ENCODE results near the gene CPSF4L. TPM values are rescaled to one million over a fixed set of nuclear protein-coding genes. Genes with fewer than 3 reads are reported as not detected.
"Not testable (repeated sequence)": the region's sequence is repeated elsewhere in the genome, so short reads cannot be mapped to it uniquely, and the experiment has no call there.

CPSF4L gene
- not detected in 2 replicates for total RNA-seq (ENCODE audit: low replicate concordance)

GRCh38 chr17:73261617-73261951, at the start of gene CPSF4L:
CPSF4L (minus strand) TSS chr17:73261880; CDS start chr17:73261818, 62 bp downstream.
- H2AFZ ChIP-seq (replicated peaks): no peak within 1 kb of the TSS
- no peaks in the 10 kb centered on the region for H3K9me3 ChIP-seq (ENCODE audit: low read depth)
- no peak for TF ChIP-seq CTCF (IDR thresholded peaks at IDR 0.05)
- Mint-ChIP-seq H3K4me1 (peaks cover 31% of the 10 kb centered on the region), H3K36me3 (no peaks in the 10 kb centered on the region), H3K27me3 (ENCODE audit: insufficient read depth, low read depth) (peaks cover 13% of the 10 kb centered on the region), H3K27ac (peak within 1 kb of the TSS; percentile 96), H3K9me3 (peaks cover 2% of the 10 kb centered on the region), H3K4me3 (peak within 1 kb of the TSS; percentile 43)
- peak within 1 kb of the TSS; percentile 63 for H3K4me2 ChIP-seq
- H3K4me3 ChIP-seq: no peak within 1 kb of the TSS
- no peak within 1 kb of the TSS for H3K27ac ChIP-seq
- no peaks in the 10 kb centered on the region for H3K79me2 ChIP-seq (ENCODE audit: low read depth)
- no peaks in the 10 kb centered on the region for H3K36me3 ChIP-seq
- DNase-seq (ENCODE audit: low spot score): no peak
- peaks cover 4% of the 10 kb centered on the region for H4K20me1 ChIP-seq (ENCODE audit: low read depth)
- H3K4me1 ChIP-seq: peaks cover 19% of the 10 kb centered on the region
- peaks cover 14% of the 10 kb centered on the region for H3F3A ChIP-seq (ENCODE audit: low read depth)
- no peak within 1 kb of the TSS for H3K9ac ChIP-seq
- no peaks in the 10 kb centered on the region for H3K27me3 ChIP-seq

GRCh38 chr17:73311428-73311780, 49.7 kb upstream of the CPSF4L start:
- Histone ChIP-seq H3F3A (ENCODE audit: low read depth) (peaks cover 37% of the 10 kb centered on the region), H3K79me2 (ENCODE audit: low read depth) (peaks cover 35% of the 10 kb centered on the region), H2AFZ (replicated peaks) (no peak overlapping the region), H3K4me1 (peaks cover 27% of the 10 kb centered on the region), H3K9ac (peak overlapping the region; percentile 38), H3K36me3 (no peaks in the 10 kb centered on the region), H4K20me1 (ENCODE audit: low read depth) (peaks cover 30% of the 10 kb centered on the region), H3K4me3 (peak overlapping the region; percentile 77), H3K27ac (no peak overlapping the region), H3K9me3 (ENCODE audit: low read depth) (no peaks in the 10 kb centered on the region), H3K27me3 (peaks cover 14% of the 10 kb centered on the region), H3K4me2 (peak overlapping the region; percentile 100)
- Mint-ChIP-seq H3K27ac (peak overlapping the region; percentile 90), H3K4me3 (peak overlapping the region; percentile 98), H3K36me3 (peaks cover 2% of the 10 kb centered on the region), H3K4me1 (peaks cover 29% of the 10 kb centered on the region), H3K9me3 (no peaks in the 10 kb centered on the region), H3K27me3 (ENCODE audit: insufficient read depth, low read depth) (peaks cover 8% of the 10 kb centered on the region)
- DNase-seq (ENCODE audit: low spot score): no peak
- no peak for TF ChIP-seq EZH2 (IDR thresholded peaks at IDR 0.05)
- no peak for TF ChIP-seq EZH2phosphoT487 (IDR thresholded peaks at IDR 0.05)
- TF ChIP-seq CTCF (IDR thresholded peaks at IDR 0.05): no peak

GRCh38 chr17:73309727-73310596, 48.3 kb upstream of the CPSF4L start:
- no peaks in the 10 kb centered on the region for H3K36me3 ChIP-seq
- Mint-ChIP-seq H3K27ac (peak overlapping the region; percentile 97), H3K9me3 (no peaks in the 10 kb centered on the region), H3K36me3 (peaks cover 2% of the 10 kb centered on the region), H3K27me3 (ENCODE audit: insufficient read depth, low read depth) (peaks cover 5% of the 10 kb centered on the region), H3K4me3 (peak overlapping the region; percentile 98), H3K4me1 (peaks cover 36% of the 10 kb centered on the region)
- TF ChIP-seq EZH2 (IDR thresholded peaks at IDR 0.05): no peak
- no peak for TF ChIP-seq EZH2phosphoT487 (IDR thresholded peaks at IDR 0.05)
- no peak for TF ChIP-seq CTCF (IDR thresholded peaks at IDR 0.05)
- peaks cover 41% of the 10 kb centered on the region for H3K4me1 ChIP-seq
- peak overlapping the region; percentile 68 for H3K9ac ChIP-seq
- H3K4me2 ChIP-seq: peak overlapping the region; percentile 100
- H3K79me2 ChIP-seq (ENCODE audit: low read depth): peaks cover 49% of the 10 kb centered on the region
- H3K27me3 ChIP-seq: peaks cover 14% of the 10 kb centered on the region
- peak; percentile 84 for DNase-seq (ENCODE audit: low spot score)
- no peaks in the 10 kb centered on the region for H3K9me3 ChIP-seq (ENCODE audit: low read depth)
- peaks cover 34% of the 10 kb centered on the region for H3F3A ChIP-seq (ENCODE audit: low read depth)
- peak overlapping the region; percentile 77 for H3K4me3 ChIP-seq
- H3K27ac ChIP-seq: peak overlapping the region; percentile 95
- peaks cover 45% of the 10 kb centered on the region for H4K20me1 ChIP-seq (ENCODE audit: low read depth)
- H2AFZ ChIP-seq (replicated peaks): peak overlapping the region; percentile 4

GRCh38 chr17:73308959-73309358, 47.3 kb upstream of the CPSF4L start:
- H3K9me3 Mint-ChIP-seq; H3K36me3 Mint-ChIP-seq; H3K27ac ChIP-seq; H2AFZ ChIP-seq (replicated peaks); H3K9me3 ChIP-seq (ENCODE audit: low read depth); H3K27me3 Mint-ChIP-seq (ENCODE audit: insufficient read depth, low read depth); H3K4me3 ChIP-seq; H3K27ac Mint-ChIP-seq; DNase-seq (ENCODE audit: low spot score); H3K4me3 Mint-ChIP-seq; H3K9ac ChIP-seq; H3K36me3 ChIP-seq: not testable (repeated sequence)
- Histone ChIP-seq H3K27me3 (peaks cover 14% of the 10 kb centered on the region), H3K4me2 (peak overlapping the region; percentile 100), H3K79me2 (ENCODE audit: low read depth) (peaks cover 59% of the 10 kb centered on the region), H4K20me1 (ENCODE audit: low read depth) (peaks cover 48% of the 10 kb centered on the region), H3K4me1 (peaks cover 45% of the 10 kb centered on the region), H3F3A (ENCODE audit: low read depth) (peaks cover 33% of the 10 kb centered on the region)
- peaks cover 42% of the 10 kb centered on the region for H3K4me1 Mint-ChIP-seq

Data from neural progenitor cell (in vitro differentiated cells).